Measurements from ENCODE around the gene BNC2. TPM values are rescaled to one million over a fixed set of nuclear protein-coding genes. Genes with fewer than 3 reads are reported as not detected.

The BNC2 gene
- total RNA-seq, 4 donors from 2014 or later = 19.0 to 53.6 (median 25.3) TPM

- DNase-seq (ENCODE audit: low spot score) (no peak), ATAC-seq (ENCODE audit: low FRiP score) (no peak)
- TF ChIP-seq, protein P1, sequence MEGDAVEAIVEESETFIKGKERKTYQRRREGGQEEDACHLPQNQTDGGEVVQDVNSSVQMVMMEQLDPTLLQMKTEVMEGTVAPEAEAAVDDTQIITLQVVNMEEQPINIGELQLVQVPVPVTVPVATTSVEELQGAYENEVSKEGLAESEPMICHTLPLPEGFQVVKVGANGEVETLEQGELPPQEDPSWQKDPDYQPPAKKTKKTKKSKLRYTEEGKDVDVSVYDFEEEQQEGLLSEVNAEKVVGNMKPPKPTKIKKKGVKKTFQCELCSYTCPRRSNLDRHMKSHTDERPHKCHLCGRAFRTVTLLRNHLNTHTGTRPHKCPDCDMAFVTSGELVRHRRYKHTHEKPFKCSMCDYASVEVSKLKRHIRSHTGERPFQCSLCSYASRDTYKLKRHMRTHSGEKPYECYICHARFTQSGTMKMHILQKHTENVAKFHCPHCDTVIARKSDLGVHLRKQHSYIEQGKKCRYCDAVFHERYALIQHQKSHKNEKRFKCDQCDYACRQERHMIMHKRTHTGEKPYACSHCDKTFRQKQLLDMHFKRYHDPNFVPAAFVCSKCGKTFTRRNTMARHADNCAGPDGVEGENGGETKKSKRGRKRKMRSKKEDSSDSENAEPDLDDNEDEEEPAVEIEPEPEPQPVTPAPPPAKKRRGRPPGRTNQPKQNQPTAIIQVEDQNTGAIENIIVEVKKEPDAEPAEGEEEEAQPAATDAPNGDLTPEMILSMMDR (IDR thresholded peaks at IDR 0.05) = no peak
Observed at GRCh38 chr9:16406526-16407225, 463.8 kb downstream of the BNC2 start.

DNA sequence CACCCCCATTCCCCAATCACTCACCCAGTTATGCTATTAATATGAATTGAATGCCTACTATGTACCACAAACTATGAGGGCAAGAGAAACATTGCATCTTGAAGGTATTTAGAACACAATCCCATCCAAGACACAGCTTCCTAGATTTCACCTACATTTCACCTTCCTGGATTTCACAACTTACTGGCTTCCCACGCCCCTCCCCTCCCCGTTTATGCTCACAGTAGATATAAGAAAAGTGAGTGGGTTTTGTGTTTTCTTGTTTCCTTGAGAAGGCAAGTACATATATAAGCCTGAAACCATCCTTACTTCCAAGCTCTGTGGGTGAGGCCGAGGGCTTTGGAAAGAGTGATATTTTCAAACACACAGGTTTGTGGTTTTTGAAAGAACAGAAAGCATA is 465.0 kb downstream of the BNC2 start:
- no peak for DNase-seq (ENCODE audit: low spot score)
- ATAC-seq (ENCODE audit: low FRiP score) = no peak

GRCh38 chr9:16401701-16402100 is 468.8 kb downstream of the BNC2 start:
- ATAC-seq (ENCODE audit: low FRiP score) (no peak), DNase-seq (ENCODE audit: low spot score) (no peak)
- TF ChIP-seq, protein P1 (IDR thresholded peaks at IDR 0.05) = no peak

More for the DNA sequence above, 465.0 kb downstream of the BNC2 start:
- TF ChIP-seq, protein P1 (IDR thresholded peaks at IDR 0.05) = no peak

DNA sequence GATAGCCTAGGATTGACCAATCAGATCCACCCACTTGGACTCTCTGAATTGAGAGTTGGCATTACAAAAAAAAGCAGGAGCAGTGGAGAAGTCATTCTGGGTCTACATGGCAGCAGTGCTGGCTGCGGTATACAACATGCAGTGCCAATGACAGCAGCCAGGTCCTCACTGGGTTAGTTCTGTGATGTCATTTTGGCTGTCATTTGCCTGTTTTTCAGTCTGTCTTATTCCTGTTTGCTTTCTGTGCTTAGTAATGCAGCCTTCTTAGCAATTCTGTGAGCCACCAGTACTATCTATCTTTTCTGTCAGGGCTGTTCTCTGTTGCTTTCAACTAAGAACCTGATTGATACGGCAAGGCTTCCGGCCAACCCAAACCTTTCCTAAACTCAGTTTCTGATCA is 471.8 kb downstream of the BNC2 start:
- DNase-seq (ENCODE audit: low spot score) (no peak), ATAC-seq (ENCODE audit: low FRiP score) (no peak)
- TF ChIP-seq, protein P1 (IDR thresholded peaks at IDR 0.05) = no peak

DNA sequence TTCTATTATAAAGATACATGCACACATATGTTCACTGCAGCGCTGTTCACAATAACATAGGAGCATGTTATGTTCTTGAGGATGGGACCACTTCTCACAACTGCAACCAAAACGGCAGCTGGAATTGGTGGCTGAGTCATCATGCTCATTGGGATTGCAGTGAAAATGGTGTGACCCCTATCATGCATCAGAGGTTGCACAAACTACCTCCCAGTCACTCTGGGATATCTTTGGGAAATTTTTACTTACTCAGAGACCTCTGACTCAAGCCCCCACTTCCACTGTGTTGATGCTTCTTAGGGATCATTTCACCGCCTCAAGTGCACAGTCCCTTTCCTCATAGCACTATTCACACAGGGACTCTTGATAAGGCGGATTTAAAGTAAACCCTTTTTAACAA is 474.1 kb downstream of the BNC2 start:
- ATAC-seq (ENCODE audit: low FRiP score) (peak; percentile 18), DNase-seq (ENCODE audit: low spot score) (no peak)
- TF ChIP-seq, protein P1 (IDR thresholded peaks at IDR 0.05) = no peak

GRCh38 chr9:16391369-16391768 is 479.1 kb downstream of the BNC2 start:
- DNase-seq (ENCODE audit: low spot score) (no peak), ATAC-seq (ENCODE audit: low FRiP score) (no peak)
- TF ChIP-seq, protein P1 (IDR thresholded peaks at IDR 0.05) = no peak

DNA sequence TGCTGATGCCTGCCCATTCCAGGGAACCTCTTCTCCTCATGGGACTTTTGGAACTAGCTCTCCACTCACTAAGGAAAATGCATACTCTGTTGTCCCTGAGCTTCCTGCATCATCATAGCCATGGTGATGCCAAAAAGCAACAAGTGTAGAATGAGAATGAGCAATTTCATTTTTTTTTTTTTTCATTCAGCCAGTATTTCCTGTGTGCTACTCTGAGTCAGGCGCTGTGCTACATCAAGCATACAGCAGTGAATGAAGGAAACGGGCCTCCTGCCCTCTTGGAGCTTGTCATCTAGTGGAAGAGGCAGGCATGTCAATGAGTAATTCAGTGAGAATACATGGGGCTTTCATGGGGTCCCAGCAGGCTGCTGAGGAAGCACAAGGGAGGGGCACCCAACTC is 483.1 kb downstream of the BNC2 start:
- TF ChIP-seq, protein P1 (IDR thresholded peaks at IDR 0.05) = no peak

More for the DNA sequence above, 483.1 kb downstream of the BNC2 start:
- DNase-seq (ENCODE audit: low spot score) (no peak), ATAC-seq (ENCODE audit: low FRiP score) (no peak)
